ENCODE data around the gene JPT2. TPM values are rescaled to one million over a fixed set of nuclear protein-coding genes. Genes with fewer than 3 reads are reported as not detected.
"Not testable (repeated sequence)": the region's sequence is repeated elsewhere in the genome, so short reads cannot be mapped to it uniquely, and the experiment has no call there.

JPT2 gene
- total RNA-seq, 3 donors from 2014 or later, result 89.2 to 96.4 (median 92.4) TPM

DNA sequence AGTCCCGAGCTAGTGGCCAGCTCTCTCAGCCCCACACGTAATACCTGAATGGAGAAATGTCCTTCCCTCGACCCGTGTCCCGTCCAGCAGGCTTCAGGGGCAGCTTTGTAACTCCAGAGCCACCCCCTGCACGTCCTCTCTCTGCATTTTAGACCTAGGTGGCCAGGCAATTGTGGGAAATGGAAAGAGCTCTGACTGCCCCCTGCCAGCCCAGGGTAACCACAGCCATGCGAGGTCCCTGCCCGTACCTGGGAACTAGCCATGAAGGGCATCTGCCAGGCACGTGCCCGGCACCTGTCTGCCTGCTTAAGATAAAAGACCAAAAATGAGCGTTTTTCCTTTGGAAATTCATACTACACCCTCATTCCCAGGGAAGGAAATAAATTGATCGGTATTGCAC is 37.1 kb downstream of the JPT2 start:
- Mint-ChIP-seq H3K4me1 (ENCODE audit: low read depth) (peaks cover 30% of the 10 kb centered on the region), H3K9me3 (no peaks in the 10 kb centered on the region), H3K27me3 (ENCODE audit: low read depth) (no peaks in the 10 kb centered on the region), H3K4me3 (no peak overlapping the region), H3K36me3 (ENCODE audit: insufficient read depth) (peaks cover 4% of the 10 kb centered on the region)
- no peak for DNase-seq
- ATAC-seq, result no peak

- not testable (repeated sequence) for ATAC-seq; H3K36me3 Mint-ChIP-seq (ENCODE audit: insufficient read depth); H3K27me3 Mint-ChIP-seq (ENCODE audit: low read depth); H3K9me3 Mint-ChIP-seq; H3K4me3 Mint-ChIP-seq; DNase-seq
- peaks cover 42% of the 10 kb centered on the region for H3K4me1 Mint-ChIP-seq (ENCODE audit: low read depth)
Observed at GRCh38 chr16:1718236-1718635, 40.2 kb downstream of the JPT2 start.

- H3K4me3 Mint-ChIP-seq; H3K27me3 Mint-ChIP-seq (ENCODE audit: low read depth): not testable (repeated sequence)
Observed at GRCh38 chr16:1719559-1720229, 41.6 kb downstream of the JPT2 start.

DNA sequence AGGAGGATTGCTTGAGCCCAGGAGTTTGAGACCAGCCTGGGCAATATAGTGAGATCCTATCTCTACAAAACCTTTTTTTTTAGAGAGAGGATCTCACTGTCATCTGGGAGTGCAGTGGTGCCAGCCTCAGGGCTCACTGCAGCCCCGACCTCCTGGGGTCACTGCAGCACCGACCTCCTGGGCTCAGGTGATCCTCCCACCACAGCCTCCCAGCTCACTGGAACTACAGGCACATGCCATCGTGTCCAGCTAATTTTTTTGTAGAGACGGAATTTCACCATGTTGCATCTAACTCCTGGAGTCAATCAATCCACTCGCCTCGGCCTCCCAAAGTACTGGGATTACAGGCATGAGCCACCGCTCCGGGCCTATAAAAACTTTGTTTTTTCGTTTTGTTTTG is 43.3 kb downstream of the JPT2 start:
- Mint-ChIP-seq H3K4me1 (ENCODE audit: low read depth) (peaks cover 37% of the 10 kb centered on the region), H3K36me3 (ENCODE audit: insufficient read depth) (no peaks in the 10 kb centered on the region), H3K27me3 (ENCODE audit: low read depth) (no peaks in the 10 kb centered on the region), H3K4me3 (no peak overlapping the region), H3K9me3 (no peaks in the 10 kb centered on the region)
- DNase-seq, result no peak
- ATAC-seq, result no peak

More at GRCh38 chr16:1719559-1720229, 41.6 kb downstream of the JPT2 start:
- not testable (repeated sequence) for H3K9me3 Mint-ChIP-seq; H3K36me3 Mint-ChIP-seq (ENCODE audit: insufficient read depth); DNase-seq; ATAC-seq
- H3K4me1 Mint-ChIP-seq (ENCODE audit: low read depth), result peaks cover 42% of the 10 kb centered on the region

DNA sequence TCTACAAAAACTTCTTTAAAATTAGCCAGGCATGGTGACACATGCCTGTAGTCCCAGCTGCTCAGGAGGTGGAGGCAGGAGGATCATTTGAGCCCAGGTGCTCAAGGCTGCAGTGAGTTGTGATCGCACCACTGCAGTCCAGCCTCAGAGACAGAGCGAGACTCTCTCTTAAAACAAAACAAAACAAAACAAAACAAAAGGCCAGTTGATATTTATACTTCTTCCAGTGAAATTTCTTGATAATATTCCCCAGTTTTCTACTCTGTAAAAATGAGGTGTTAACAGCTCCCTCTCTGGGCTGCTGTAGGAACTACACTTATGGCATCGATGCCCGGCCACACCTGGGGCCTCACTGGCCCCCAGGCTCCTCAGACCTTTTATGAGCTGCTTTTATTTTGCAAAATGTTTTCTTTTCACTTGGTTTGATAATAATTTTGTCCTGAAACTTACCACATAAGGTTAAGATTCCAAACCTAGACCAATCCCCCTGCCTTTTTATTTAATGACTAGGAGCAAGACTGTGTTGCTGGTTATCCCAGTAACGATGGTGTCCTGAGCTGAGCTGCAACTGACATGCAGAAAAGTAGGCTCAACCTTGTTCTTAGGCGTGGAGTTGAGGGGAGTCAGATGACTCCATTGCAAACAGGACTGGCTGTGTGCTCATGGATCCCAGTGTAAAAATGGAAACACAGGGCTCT is 45.5 kb downstream of the JPT2 start:
- DNase-seq, result peak; percentile 28
- Mint-ChIP-seq H3K4me3 (peak overlapping the region; percentile 11), H3K36me3 (ENCODE audit: insufficient read depth) (peaks cover 7% of the 10 kb centered on the region), H3K4me1 (ENCODE audit: low read depth) (peaks cover 39% of the 10 kb centered on the region), H3K27me3 (ENCODE audit: low read depth) (no peaks in the 10 kb centered on the region), H3K9me3 (no peaks in the 10 kb centered on the region)
- no peak for ATAC-seq

GRCh38 chr16:1724491-1724890 is 46.4 kb downstream of the JPT2 start:
- Mint-ChIP-seq H3K27me3 (ENCODE audit: low read depth) (no peaks in the 10 kb centered on the region), H3K4me1 (ENCODE audit: low read depth) (peaks cover 34% of the 10 kb centered on the region), H3K4me3 (no peak overlapping the region), H3K9me3 (no peaks in the 10 kb centered on the region), H3K36me3 (ENCODE audit: insufficient read depth) (peaks cover 10% of the 10 kb centered on the region)
- DNase-seq, result no peak
- ATAC-seq, result no peak

DNA sequence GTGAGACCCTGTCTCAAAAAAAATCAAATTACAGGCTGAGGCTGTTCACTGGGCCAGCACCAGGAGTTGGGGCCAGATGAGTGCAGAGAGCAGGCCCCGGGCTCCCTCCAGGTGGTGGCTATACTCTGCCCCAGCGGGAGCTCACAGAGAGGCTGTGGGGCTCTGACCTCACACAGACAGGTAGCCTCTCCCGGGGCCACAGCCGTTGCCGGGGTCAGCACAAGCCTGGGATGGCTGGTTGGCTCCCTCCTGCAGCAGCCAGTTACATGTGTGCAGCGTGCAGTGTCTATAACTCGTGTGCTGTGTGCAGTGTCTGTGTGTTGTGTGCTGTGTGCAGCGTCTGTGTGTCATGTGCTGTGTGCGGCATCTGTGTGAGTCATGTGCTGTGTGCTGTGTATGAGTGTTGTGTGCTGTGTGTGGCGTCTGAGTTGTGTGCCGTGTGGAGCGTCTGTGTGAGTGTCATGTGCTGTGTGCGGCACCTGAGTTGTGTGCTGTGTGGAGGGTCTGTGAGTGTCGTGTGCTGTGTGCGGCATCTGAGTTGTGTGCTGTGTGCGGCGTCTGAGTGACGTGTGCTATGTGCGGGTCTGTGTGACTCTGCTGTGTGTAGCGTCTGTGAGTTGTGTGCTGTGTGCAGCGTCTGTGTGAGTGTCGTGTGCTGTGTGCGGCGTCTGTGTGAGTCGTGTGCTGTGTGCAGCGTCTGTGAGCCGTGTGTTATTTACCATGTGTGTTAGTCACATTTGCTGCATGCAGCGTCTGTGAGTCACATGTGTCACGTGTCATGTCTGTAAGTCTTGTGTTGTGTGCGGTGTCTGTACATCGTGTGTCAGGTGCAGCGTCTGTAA is 48.8 kb downstream of the JPT2 start:
- no peaks in the 10 kb centered on the region for H3K9me3 Mint-ChIP-seq
- H3K36me3 Mint-ChIP-seq (ENCODE audit: insufficient read depth), result peaks cover 10% of the 10 kb centered on the region
- H3K27me3 Mint-ChIP-seq (ENCODE audit: low read depth), result no peaks in the 10 kb centered on the region
- no peak overlapping the region for H3K4me3 Mint-ChIP-seq
- DNase-seq (no peak), ATAC-seq (no peak)
- H3K4me1 Mint-ChIP-seq (ENCODE audit: low read depth), result peaks cover 22% of the 10 kb centered on the region

DNA sequence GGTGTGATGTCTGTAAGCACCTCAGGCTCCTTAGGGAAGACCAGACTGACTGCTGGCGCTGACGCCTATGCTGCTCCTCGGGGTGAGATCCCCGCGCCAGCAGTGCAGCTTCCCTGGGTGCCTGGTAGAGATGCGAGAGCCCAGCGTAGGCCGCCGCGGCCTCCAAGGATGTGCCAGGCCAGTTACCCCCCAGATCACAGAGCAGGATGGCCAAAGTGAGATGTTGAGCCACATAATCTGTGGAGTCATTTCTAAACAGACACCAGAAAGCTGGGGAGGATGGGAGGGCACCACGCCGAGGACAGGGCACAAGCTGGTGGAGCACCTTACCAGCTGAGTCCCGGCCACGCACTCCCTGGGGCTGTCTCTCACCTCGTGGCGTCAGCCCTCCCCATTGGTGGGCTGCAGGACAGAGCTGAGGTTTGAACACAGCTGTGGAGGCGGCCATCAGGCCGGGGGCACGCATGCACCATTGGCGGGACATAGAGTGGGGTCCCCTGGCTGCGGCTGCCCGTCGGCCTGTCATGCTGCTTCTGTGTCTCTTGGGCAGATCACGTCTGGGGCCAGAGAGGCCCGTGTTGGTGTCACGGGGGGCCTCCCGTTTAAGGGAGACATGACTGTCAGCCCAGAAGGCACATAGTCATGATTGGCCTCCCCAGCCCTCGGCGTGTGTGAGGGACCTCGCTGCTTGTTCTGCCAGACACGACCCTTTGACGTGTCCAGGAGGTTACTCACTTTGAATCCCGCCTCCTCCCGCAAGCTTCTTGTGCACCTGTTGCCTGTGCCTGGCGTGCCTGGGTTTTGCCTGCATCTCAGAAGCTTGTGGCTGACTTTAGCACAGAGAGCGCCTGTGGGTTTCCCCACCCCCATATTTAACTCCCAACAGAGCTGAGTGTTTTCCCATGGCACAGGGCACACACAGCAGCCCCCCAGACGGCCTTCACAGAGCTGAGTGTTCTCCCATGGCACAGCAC is 49.9 kb downstream of the JPT2 start:
- Mint-ChIP-seq H3K4me3 (no peak overlapping the region), H3K4me1 (ENCODE audit: low read depth) (peaks cover 12% of the 10 kb centered on the region), H3K9me3 (no peaks in the 10 kb centered on the region), H3K27me3 (ENCODE audit: low read depth) (no peaks in the 10 kb centered on the region), H3K36me3 (ENCODE audit: insufficient read depth) (peaks cover 10% of the 10 kb centered on the region)
- ATAC-seq, result no peak
- DNase-seq, result no peak

DNA sequence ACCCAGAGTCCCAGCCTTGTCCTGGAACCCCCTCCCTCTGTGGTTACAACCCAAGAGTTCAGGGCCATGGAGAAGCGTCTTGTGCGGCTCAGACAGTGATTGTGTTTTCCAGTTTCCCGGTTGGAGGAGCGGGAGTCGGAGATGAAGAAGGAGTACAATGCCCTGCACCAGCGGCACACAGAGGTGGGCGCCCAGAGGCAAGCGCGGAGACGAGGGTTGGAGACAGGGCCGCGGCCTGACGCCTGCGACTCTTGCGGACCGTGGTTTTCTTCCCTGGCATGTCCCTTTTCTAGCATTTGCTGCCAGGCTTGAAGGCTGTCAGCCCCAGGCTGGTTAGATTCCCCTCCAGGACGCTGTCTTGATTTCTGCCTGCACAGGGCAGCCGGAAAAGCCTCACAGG is 50.9 kb downstream of the JPT2 start:
- peaks cover 3% of the 10 kb centered on the region for H3K4me1 Mint-ChIP-seq (ENCODE audit: low read depth)
- no peaks in the 10 kb centered on the region for H3K27me3 Mint-ChIP-seq (ENCODE audit: low read depth)
- no peaks in the 10 kb centered on the region for H3K9me3 Mint-ChIP-seq
- H3K4me3 Mint-ChIP-seq, result no peak overlapping the region
- H3K36me3 Mint-ChIP-seq (ENCODE audit: insufficient read depth), result peaks cover 10% of the 10 kb centered on the region
- DNase-seq (no peak), ATAC-seq (no peak)

- Mint-ChIP-seq H3K9me3 (no peaks in the 10 kb centered on the region), H3K36me3 (ENCODE audit: insufficient read depth) (peaks cover 10% of the 10 kb centered on the region), H3K4me3 (no peak overlapping the region), H3K27me3 (ENCODE audit: low read depth) (no peaks in the 10 kb centered on the region), H3K4me1 (ENCODE audit: low read depth) (peaks cover 3% of the 10 kb centered on the region)
- ATAC-seq (no peak), DNase-seq (no peak)
Observed at GRCh38 chr16:1729445-1729844, 51.4 kb downstream of the JPT2 start.

DNA sequence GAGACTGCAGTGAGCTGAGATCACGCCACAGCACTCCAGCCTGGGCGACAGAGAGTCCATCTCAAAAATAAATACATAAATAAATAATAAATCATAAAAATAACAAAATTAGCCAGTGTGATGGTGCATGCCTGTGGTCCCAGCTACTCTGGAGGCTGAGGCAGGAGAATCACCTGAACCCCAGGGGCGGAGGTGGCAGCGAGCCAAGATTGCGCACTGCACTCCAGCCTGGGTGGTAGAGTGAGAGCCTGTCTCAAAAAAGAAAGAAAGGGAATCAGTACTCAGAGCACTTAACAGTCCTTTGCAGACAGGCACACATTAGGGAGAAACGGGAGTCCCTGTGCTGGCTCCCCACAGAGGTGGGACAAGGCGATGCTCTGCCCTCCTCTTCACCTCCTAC is 53.0 kb downstream of the JPT2 start:
- ATAC-seq (no peak), DNase-seq (no peak)
- no peaks in the 10 kb centered on the region for H3K9me3 Mint-ChIP-seq
- peaks cover 3% of the 10 kb centered on the region for H3K4me1 Mint-ChIP-seq (ENCODE audit: low read depth)
- H3K36me3 Mint-ChIP-seq (ENCODE audit: insufficient read depth), result peaks cover 13% of the 10 kb centered on the region
- no peak overlapping the region for H3K4me3 Mint-ChIP-seq
- H3K27me3 Mint-ChIP-seq (ENCODE audit: low read depth), result no peaks in the 10 kb centered on the region

- no peak for ATAC-seq
- Mint-ChIP-seq H3K4me3 (no peak overlapping the region), H3K36me3 (ENCODE audit: insufficient read depth) (peaks cover 13% of the 10 kb centered on the region), H3K27me3 (ENCODE audit: low read depth) (no peaks in the 10 kb centered on the region), H3K4me1 (ENCODE audit: low read depth) (peaks cover 3% of the 10 kb centered on the region), H3K9me3 (no peaks in the 10 kb centered on the region)
- no peak for DNase-seq
Observed at GRCh38 chr16:1731603-1732002, 53.5 kb downstream of the JPT2 start.

GRCh38 chr16:1732071-1732470 is 54.0 kb downstream of the JPT2 start:
- peaks cover 10% of the 10 kb centered on the region for H3K36me3 Mint-ChIP-seq (ENCODE audit: insufficient read depth)
- peaks cover under 1% of the 10 kb centered on the region for H3K4me1 Mint-ChIP-seq (ENCODE audit: low read depth)
- H3K4me3 Mint-ChIP-seq, result no peak overlapping the region
- DNase-seq (no peak), ATAC-seq (no peak)
- no peaks in the 10 kb centered on the region for H3K27me3 Mint-ChIP-seq (ENCODE audit: low read depth)
- H3K9me3 Mint-ChIP-seq, result no peaks in the 10 kb centered on the region

DNA sequence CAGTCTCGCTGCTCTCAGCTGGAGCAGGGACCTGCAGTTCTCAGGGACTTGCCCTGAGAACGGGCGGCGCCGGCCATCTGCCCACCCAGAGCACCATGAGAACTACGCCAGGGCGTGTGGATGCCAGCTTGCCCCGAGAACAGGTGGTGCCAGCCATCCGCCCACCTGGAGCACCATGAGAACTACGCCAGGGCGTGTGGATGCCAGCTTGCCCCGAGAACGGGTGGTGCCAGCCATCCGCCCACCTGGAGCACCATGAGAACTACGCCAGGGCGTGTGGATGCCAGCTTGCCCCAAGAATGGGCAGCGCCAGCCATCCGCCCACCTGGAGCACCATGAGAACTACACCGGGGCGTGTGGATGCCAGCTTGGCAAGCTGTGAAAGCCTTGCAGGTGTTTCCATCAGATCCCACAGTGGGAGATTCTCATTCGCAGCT is 54.5 kb downstream of the JPT2 start:
- not testable (repeated sequence) for H3K4me3 Mint-ChIP-seq; H3K4me1 Mint-ChIP-seq (ENCODE audit: low read depth); DNase-seq; H3K27me3 Mint-ChIP-seq (ENCODE audit: low read depth); H3K36me3 Mint-ChIP-seq (ENCODE audit: insufficient read depth); ATAC-seq; H3K9me3 Mint-ChIP-seq
